ENCODE measurements around the gene BRK1.
"Not testable (repeated sequence)": the region's sequence is repeated elsewhere in the genome, so short reads cannot be mapped to it uniquely, and the experiment has no call there.

The BRK1 gene

DNA sequence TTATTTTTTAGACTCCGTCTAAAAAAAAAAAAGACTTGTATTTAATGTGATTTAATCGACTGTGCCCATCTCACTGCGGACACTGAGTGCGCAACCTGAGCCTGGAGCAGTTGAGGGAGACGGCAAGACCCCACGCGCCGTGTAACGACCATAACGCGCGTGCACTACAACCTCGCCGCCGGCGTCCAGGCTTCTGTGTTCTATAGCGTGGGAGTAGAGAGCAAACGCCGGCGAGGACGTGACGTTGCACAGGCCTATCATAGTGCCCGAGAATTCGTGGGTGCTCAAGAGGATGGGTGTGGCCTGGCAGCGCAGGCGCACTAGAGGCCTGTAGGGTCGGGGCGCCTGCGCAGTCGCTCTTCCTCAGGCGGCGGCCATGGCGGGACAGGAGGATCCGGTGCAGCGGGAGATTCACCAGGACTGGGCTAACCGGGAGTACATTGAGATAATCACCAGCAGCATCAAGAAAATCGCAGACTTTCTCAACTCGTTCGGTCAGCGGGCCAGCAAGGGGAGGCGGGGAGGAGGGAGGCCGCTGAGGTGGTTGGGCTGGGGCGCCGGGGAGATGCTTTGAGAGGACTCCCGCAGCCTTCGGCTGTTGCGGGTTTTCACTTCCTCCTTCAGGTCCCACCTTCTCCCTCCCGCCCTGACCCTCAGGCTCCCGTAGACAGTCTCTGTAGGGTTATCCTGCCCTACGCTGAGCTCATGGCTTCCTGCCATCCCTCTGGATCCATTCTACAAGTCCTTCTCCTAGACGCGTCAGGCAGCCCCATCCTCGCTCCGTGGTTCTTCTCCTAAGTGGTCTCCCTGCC is at the start of gene BRK1:
TSS of gene BRK1 (plus strand) at position 350 of the 812 bp plus-strand sequence. CDS start at position 377, 27 bp downstream.
- DNase-seq (ENCODE audit: low spot score): peak; percentile 99

DNA sequence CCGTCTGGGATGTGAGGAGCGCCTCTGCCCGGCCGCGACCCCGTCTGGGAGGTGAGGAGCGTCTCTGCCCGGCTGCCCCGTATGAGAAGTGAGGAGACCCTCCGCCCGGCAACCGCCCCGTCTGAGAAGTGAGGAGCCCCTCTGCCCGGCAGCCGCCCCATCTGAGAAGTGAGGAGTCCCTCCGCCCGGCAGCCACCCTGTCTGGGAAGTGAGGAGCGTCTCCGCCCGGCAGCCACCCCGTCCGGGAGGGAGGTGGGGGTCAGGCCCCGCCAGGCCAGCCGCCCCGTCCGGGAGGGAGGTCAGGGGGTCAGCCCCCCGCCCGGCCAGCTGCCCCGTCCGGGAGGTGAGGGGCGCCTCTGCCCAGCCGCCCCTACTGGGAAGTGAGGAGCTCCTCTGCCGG is 45.4 kb upstream of the BRK1 start:
- DNase-seq (ENCODE audit: low spot score): not testable (repeated sequence)

DNA sequence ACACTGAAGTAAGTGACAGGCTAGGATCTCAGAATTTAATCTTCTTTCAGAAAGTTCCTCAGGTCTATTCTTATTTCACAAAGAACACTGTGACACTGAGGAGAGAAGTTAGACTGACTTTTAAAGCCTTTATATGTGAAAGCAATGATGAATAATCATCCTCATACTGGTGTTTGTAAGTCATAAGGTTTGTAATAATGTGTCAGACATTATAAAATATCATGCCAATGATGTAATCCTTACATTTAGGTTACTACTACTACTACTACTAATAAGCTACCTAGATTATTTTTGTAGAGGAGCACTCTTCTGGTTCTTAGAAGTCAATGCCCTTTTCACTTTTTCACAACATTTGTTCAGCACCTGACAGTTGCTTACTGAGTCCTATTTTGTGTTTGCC is 40.8 kb upstream of the BRK1 start:
- no peak for DNase-seq (ENCODE audit: low spot score)

DNA sequence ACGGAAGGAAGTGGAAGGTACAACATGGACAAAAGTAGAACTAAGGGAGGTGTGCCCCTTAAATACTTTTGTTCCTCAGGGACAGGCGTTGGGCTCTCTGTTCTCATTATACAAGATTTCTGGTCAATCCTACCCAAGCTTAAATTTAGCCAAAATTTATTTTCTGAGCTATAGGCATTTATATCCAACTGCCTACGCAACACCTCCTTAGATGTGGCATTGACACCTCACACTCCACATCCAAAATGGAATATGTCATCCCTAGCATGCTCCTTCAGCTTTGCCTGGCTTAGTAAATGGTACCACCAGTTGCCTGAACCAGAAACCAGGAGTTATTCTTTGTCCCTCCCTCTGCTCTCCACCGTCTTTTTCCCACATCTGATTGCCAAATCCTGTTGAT is 33.6 kb upstream of the BRK1 start:
- DNase-seq (ENCODE audit: low spot score): no peak

DNA sequence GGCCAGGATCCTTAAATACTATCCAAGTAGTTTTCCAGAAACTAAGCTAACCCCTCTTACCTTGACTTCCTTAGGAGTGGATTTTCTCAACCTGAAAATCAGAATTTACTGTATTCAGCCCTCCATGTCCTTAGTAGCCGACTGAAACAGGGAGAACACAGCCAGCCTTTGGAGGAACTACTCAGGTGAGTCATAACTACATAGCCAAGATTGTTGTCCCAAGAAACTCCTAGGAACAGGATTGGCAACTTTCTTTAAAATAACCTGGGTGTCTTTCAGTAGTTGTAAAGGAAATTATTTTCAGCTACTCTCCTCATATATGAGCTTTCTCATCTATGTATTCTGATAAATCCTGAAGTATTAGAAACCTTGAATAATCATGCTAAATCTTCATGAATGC is 29.7 kb upstream of the BRK1 start:
- DNase-seq (ENCODE audit: low spot score): no peak

DNA sequence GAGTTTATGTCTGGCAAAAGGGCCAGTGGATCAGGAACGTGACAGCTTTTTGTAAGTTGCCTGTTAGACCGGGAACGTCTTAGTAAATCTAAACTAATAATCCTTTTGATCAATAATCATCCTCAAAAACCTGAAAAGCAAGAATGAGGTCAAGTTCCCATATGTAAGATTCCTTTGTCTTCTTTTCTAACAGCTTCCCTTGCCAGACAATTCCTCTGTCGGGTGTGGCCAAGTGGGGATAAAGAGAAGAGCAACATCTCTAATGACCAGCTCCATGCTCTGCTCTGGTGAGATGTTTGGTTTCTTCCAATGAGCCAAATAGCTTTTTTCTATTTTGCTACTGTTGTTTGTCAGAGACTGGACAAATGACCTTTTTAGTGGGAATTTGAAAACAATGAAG is 27.2 kb upstream of the BRK1 start:
- no peak for DNase-seq (ENCODE audit: low spot score)

DNA sequence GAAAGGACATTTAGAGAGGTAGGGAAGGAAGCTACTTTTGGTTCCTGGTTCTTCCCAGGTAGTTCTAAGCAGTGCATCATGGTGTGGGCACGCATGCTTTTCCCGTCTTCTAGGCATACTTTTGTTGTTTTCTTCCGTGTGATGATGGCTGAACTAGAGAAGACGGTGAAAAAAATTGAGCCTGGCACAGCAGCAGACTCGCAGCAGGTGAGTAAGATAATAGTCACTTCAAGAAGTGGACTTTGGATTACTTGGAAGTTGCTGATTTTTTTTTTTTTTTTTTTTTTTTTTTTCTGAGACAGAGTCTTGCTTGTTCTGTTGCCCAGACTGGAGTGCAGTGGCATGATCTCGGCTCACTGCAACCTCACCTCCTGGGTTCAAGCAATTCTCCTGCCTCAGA is 25.3 kb upstream of the BRK1 start:
- DNase-seq (ENCODE audit: low spot score): no peak

DNA sequence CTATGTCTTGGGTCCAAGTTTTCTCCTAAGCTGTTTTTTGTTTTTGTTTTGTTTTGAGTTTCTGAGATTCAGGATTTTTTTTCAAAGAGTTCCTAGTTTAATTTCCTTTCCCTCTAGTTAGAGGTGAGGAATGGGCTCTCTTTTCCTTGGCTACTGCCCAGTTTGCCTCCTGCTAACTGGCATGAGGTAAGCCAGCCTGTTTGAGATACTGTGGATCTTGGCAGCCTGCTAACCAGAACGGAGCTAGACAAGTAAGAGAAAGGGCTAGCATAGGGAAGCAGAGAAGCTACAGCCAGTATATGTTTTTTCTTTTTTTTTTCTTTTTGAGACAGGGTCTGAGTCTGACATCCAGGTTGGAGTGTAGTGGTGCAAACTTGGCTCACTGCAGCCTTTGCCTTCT is 24.7 kb upstream of the BRK1 start:
- DNase-seq (ENCODE audit: low spot score): not testable (repeated sequence)

DNA sequence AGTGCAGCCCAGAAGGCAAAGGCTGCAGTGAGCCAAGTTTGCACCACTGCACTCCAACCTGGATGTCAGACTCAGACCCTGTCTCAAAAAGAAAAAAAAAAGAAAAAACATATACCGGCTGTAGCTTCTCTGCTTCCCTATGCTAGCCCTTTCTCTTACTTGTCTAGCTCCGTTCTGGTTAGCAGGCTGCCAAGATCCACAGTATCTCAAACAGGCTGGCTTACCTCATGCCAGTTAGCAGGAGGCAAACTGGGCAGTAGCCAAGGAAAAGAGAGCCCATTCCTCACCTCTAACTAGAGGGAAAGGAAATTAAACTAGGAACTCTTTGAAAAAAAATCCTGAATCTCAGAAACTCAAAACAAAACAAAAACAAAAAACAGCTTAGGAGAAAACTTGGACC is 24.1 kb upstream of the BRK1 start:
- DNase-seq (ENCODE audit: low spot score): not testable (repeated sequence)

DNA sequence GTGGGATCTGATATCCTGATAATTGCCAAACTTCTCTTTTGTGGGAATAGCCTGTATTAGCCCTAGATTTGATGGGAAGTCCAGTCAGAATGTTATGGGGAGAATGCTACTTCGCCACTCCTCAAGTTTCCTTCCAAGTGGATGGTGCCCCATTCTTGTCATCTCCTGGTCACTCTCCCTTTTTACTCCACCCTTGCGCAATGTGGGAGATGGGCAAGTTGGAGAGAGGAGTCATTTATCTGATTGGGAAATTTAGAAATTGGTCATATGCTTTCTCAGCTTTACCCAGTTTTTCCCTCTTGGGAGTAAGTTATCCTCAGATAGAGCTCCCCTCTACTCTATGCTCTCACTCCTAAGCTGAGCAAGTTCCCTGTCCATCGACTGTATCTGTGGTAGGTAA is 21.8 kb upstream of the BRK1 start:
- no peak for DNase-seq (ENCODE audit: low spot score)

DNA sequence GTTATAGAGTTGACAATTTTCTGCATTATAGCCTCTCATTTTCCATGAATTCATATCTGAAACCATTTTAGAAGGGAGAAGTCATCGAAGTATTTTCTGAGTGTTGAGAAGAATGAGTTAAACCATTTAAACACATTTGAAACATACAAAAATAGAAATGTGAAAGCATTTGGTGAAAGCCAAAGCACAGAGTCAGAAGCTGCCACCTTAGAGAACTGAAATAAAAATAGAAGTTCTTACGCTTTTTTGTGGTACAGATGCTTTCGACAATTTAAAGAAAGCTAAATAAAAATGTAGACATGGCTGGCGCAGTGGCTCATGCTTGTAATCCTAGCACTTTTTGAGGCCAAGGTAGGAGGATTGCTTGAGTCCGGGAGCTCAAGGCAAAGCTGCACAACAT is 16.4 kb upstream of the BRK1 start:
- no peak for DNase-seq (ENCODE audit: low spot score)

DNA sequence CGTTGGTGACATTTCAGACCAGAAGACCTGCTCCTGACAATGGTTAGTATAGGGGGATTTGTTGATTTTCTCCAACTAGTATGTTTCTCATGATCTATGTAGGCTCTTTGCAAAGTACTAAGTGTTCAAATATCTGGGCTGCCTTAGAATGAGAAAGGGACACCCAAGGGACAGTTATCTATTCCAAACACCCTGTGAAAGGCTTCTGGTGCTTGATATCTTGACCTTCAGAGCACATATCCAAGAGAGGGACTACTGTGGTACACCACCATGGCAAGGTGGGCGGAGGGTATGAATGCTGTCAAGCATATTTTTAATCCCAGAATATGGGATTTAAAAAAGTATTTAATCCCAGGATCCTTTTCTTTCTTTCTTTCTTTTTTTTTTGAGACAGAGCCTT is 8.6 kb upstream of the BRK1 start:
- DNase-seq (ENCODE audit: low spot score): no peak

DNA sequence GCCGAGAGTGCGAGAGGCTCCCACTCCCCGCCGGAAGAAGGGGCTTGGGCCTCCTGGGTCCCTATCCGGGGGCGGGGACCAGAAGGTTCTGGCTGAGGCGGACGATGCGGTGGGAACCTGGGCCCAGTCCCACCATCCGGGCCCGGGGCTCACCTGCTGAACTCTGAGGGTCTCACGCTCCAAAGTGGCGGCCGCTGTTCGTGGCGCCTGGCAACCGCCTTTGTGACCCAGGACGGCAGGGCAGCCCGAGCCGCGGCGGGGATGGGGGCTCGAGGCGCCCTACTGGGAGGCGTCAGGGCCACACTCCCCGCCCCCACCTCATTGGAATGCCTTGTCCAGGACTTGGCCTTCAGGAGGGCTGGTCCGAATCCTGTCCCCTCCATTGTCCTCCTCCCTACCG is 7.4 kb upstream of the BRK1 start, which contains the start of gene FANCD2OS:
TSS of gene FANCD2OS (minus strand) at position 165 of the 400 bp plus-strand sequence. CDS start 3,481 bp downstream, outside the sequence.
- no peak for DNase-seq (ENCODE audit: low spot score)

DNA sequence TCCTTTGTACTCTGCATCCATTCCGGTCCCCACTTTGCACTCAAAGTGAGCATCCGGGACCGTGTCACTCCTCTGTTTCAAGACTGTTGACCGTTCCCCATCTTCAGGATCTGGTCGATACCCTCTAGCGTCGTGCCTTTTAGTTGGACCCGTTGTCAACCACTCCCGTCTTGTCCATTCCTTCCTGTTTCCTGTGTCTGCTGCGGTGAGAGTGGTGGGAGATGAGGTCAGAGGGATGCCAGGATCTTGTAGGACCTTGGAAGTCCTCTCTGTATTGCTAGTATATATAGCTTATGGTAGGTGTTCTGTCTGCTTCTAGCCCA is 624 bp downstream of the BRK1 start:
- DNase-seq (ENCODE audit: low spot score): peak; percentile 38

DNA sequence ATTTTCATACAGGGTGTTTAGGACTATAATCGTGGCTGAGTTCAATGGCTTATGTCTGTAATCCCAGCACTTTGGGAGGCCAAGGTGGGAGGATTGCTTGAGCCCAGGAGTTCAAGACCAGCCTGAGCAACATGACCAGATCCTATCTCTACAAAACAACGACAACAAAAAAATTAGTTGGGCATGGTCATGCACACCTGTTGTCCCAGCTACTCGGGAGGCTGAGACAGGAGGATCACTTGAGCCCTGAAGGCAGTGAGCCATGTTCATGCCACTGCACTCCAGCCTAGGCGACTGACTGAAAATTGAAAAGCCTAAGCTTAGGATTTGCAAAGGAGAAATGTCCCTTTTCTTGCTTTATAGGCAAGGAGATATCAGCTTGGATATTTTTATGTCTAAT is 1.5 kb downstream of the BRK1 start:
- DNase-seq (ENCODE audit: low spot score): no peak

DNA sequence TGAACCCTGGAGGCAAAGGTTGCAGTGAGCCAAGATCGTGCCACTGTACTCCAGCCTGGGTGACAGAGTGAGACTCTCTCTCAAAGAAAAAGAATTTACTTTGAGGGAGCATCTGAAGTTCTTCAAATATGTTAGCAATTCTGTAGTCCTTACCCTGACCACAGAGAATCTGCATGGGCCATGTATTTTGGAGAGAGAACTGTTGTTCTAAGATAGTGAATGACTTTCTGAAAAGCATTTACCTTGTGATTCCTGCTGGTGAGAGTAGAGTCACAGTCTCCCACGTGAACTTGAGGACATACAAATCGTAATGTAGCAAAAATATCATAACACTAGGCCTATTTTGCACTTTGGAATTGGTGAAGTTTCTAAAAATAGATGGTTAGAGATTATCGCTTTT is 3.9 kb downstream of the BRK1 start:
- DNase-seq (ENCODE audit: low spot score): no peak

DNA sequence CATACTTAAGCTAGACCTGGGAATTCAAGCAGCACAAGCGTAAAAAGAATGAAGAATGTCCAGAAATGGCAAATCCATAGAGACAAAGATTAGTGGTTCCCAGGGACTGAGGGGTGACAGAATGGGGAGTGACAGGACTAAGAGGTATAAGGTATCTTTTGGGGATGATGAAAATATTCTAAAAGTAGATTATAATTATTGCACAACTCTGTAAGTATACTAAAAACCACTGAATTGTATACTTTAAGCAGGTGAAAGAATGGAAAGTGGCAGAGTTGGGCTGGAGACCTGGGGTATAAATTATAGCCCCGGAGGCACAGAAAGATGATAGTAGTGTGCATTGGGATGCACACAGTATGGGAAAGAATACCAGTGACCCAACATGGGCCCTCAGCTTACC is 5.6 kb downstream of the BRK1 start:
- no peak for DNase-seq (ENCODE audit: low spot score)

DNA sequence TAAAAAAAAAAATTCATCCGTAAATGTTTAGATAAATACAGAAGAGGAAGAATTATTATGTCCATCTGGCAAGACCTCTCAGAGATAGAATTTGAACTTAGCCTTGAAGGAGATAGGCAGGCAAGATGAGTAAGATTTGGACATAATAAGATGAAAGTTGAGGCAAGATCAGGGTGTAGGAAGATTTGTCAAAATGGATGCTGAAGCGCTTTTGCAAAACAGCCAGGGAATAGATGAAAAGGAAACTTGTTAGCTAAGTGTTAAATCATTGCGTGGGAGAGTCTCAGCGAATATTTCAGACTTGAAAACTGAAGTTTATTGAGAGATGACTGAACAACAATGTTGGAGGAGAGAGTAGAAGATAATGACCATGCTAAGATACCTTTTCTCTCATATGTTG is 7.2 kb downstream of the BRK1 start:
- no peak for DNase-seq (ENCODE audit: low spot score)

DNA sequence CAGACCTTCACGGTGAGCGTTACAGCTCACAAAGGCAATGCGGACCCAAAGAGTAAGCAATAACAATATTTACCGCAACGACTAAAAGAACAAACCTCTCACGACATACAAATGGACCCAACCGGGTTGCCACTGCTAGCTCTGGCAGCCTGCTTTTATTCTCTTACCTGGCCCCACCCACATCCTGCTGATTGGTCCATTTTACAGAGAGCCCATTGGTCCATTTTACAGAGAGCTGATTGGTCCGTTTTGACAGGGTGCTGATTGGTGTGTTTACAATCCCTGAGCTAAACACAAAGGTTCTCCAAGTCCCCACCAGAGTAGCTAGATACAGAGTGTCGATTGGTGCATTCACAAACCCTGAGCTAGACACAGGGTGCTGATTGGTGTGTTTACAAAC is 20.4 kb downstream of the BRK1 start:
- not testable (repeated sequence) for DNase-seq (ENCODE audit: low spot score)

DNA sequence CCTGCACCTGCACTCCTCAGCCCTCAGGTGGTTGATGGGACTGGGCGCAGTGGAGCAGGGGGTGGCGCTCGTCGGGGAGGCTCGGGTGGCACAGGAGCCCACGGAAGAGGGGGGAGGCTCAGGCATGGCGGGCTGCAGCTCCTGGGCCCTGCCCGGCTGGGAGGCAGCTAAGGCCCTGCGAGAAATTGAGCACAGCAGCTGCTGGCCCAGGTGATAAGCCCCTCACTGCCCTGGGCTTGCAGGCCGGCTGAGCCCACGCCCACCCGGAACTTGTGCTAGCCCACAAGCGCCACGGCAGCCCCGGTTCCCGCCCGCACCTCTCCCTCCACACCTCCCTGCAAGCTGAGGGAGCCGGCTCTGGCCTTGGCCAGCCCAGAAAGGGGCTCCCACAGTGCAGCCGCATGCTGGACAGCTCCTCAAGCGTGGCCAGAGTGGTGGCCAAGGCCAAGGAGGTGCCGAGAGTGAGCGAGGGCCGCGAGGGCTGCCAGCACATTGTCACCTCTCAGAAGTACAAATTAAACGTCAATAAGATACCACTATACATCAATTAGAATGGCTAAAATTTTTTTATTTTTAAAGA is 21.0 kb downstream of the BRK1 start:
- DNase-seq (ENCODE audit: low spot score): no peak

DNA sequence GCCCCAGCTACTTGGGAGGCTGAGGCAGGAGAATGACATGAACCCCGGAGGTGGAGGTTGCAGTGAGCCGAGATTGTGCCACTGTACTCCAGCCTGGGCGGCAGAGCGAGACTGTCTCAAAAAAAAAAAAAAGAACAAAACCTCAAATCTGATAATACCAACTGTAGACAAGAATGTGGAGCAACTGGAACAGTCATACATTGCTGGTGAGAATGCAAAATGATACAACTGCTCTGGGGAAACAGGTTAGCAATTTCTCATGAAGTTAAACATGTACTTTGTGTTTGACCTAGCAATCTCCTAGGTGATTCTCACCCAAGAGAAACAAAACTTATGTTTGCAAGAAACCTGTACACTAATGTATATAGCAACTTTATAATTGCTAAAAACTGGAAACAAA is 21.7 kb downstream of the BRK1 start:
- no peak for DNase-seq (ENCODE audit: low spot score)

DNA sequence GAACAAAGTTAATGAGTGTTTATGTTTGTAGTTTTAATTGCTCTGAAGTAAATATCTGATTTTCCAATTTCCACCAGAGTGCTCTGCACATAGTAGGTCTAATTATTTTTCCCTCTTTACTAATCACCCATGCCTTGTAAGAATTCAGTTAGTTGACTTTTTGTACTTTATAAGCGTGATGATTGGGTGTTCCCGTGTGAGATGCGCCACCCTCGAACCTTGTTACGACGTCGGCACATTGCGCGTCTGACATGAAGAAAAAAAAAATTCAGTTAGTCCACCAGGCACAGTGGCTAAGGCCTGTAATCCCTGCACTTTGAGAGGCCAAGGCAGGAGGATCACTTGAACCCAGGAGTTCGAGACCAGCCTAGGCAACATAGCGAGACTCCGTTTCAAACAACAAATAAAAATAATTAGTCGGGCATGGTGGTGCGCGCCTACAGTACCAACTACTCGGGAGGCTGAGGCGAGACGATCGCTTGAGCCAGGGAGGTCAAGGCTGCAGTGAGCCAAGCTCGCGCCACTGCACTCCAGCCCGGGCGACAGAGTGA is 25.6 kb downstream of the BRK1 start:
- DNase-seq (ENCODE audit: low spot score): no peak

DNA sequence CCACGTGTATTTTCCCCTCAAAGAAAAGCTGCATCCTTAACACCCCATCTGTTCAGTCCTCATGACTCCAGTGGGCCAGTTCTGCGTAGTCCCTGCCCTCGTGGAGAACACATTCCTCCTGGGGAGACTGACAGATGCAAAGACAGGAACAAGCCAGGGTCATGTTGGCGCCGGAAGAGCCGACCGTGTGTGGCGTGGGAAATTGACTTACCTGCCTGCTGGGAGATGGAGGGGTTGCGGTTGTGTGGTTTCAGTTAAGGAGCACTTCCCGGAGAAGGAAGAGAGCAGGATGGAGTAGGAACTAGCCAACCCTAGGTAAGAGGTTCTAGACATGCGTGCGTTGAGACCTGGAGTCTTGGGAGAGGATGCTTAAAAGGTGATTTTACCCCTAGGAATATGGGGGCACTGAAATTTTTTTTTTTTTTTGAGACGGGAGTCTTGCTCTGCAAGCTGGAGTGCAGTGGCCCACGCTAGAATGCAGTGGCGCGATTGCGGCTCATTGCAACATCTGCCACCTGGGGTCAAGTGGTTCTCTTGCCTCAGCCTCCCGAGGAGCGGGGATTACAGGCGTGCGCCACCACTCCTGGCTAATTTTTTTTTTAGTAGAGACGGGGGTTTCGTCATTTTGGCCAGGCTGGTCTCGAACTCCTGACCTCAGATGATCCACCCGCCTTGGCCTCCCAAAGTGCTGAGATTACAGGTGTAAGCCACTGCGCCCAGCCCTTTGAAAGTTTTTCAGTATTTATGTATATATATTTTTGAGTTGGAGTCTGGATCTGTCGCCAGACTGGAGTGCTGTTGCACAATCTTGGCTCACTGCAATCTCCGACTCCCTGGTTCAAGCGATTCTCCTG is 27.5 kb downstream of the BRK1 start:
- no peak for DNase-seq (ENCODE audit: low spot score)
